Pancreas (tissue), 10 donors: ENCODE results near the gene SART3. TPM values are rescaled to one million over a fixed set of nuclear protein-coding genes. Genes with fewer than 3 reads are reported as not detected.
"Not testable (repeated sequence)": the region's sequence is repeated elsewhere in the genome, so short reads cannot be mapped to it uniquely, and the experiment has no call there.

ENCODE experiments used
- ATAC-seq, 4 donors: fragments of 200-7000 bp; cut with Tn5 transposase; one replicate each; pipeline versions ENCODE4 v1.8.0 to v1.9.1; 2020; ENCODE audit warnings: mild to moderate bottlenecking in 4 of 4, moderate library complexity in 4 of 4
- DNase-seq, 6 donors: peaks; one replicate each; pipeline ENCODE4 v3.0.0-alpha.2; 2020
- FAIRE-seq: peaks from 2 replicates; lab custom pipeline; 2012; peaks lifted over from hg19 to GRCh38; lab: Jason Lieb, UNC
- H3K27ac ChIP-seq, 4 donors: fragments of 200-600 bp; sonication (generic); 1 replicate in 3 of 4; 2 replicates in 1 of 4; pipeline versions ENCODE4 v1.5.0 to v1.8.0; 2020
- H3K27me3 ChIP-seq, 4 donors: fragments of 200-600 bp; one replicate each; pipeline ENCODE4 v1.8.0; 2021
- H3K36me3 ChIP-seq, 3 donors: fragments of 200-600 bp; sonication (generic) in 1 of 3; one replicate each; pipeline versions ENCODE4 v1.5.0 to v1.8.0; 2020 to 2021
- H3K4me1 ChIP-seq, 3 donors: fragments of 200-600 bp; one replicate each; pipeline ENCODE4 v1.8.0; 2021
- H3K4me3 ChIP-seq, 4 donors: fragments of 200-600 bp; sonication (generic) in 2 of 4; one replicate each; pipeline versions ENCODE4 v1.5.0 to v1.8.0; 2020 to 2021
- H3K9me3 ChIP-seq, 4 donors: fragments of 200-600 bp; one replicate each; pipeline ENCODE4 v1.8.0; 2021
- WGBS, 2 donors: extraction: QIAGEN DNeasy Blood & Tissue Kit; methylation state at CpG; one replicate each; pipeline ENCODE4 v1.1.7; 2013; 5-methylcytosine and 5-hydroxymethylcytosine counted together
- intact Hi-C, 3 donors: fragments of 100-400 bp; cut with DNase I; formaldehyde crosslinking; loops; one replicate each; pipeline versions ENCODE4 v1.11.1 to v1.14.2; 2022
- polyA plus RNA-seq, 2 donors: library from polyadenylated mRNA; stranded (reverse); fragments of 200-250 nt; gene quantifications; one replicate each; pipeline ENCODE4 v1.2.3, GENCODE V29; 2013
- total RNA-seq, 6 donors: library from RNA; stranded (reverse); fragmentation: NEBNext Ultra II Directional in 4 of 6; extraction: Animal tissue kit (Norgen Biotek cat#: 25700) in 4 of 6; gene quantifications; one replicate each; pipeline versions ENCODE4 v1.2.1 to v1.2.4, GENCODE V29; 2021 to 2023
- TF ChIP-seq, protein P1 (sequence below), 4 donors: fragments of 200-600 bp; sonication (generic) in 3 of 4; IDR thresholded peaks; one replicate each; pipeline versions ENCODE4 v1.5.0 to v1.8.0; 2021; ENCODE audit warnings: antibody characterized with exemption in 4 of 4
- donor health status: healthy with polysubstance abuse.
- donor health status: DM: no; HTN: no; CAD: no; lungs with moderate emphysema.
- donor health status: DM: no; HTN: no; CAD: no.
- donor health status: control.
- donor health status: control.
- donor health status: Bipolar disorder and iron deficiency.
- donor health status: DM: yes; HTN: yes; CAD: no.
- donor health status: DM: no; HTN: no; CAD: no.
- donor health status: DM: no; HTN: no; CAD: no.
- donor health status: DM: yes; HTN: yes; CAD: no.

Gene SART3
- total and polyA plus RNA-seq, 8 donors, result 13.9 to 23.4 (median 16.7) TPM

- Histone ChIP-seq H3K27ac (no peak overlapping the region), H3K36me3 (no peaks in the 10 kb centered on the region), H3K4me3 (no peak overlapping the region), H3K27me3 (no peaks in the 10 kb centered on the region), H3K9me3 (no peaks in the 10 kb centered on the region), H3K4me1 (no peaks in the 10 kb centered on the region)
- ATAC-seq, result no peak
- no peak for FAIRE-seq
- TF ChIP-seq, protein P1, sequence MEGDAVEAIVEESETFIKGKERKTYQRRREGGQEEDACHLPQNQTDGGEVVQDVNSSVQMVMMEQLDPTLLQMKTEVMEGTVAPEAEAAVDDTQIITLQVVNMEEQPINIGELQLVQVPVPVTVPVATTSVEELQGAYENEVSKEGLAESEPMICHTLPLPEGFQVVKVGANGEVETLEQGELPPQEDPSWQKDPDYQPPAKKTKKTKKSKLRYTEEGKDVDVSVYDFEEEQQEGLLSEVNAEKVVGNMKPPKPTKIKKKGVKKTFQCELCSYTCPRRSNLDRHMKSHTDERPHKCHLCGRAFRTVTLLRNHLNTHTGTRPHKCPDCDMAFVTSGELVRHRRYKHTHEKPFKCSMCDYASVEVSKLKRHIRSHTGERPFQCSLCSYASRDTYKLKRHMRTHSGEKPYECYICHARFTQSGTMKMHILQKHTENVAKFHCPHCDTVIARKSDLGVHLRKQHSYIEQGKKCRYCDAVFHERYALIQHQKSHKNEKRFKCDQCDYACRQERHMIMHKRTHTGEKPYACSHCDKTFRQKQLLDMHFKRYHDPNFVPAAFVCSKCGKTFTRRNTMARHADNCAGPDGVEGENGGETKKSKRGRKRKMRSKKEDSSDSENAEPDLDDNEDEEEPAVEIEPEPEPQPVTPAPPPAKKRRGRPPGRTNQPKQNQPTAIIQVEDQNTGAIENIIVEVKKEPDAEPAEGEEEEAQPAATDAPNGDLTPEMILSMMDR (IDR thresholded peaks at IDR 0.05), result no peak
- DNase-seq, result no peak
- WGBS, 2 donors, result 87 to 95% methylated on average over 20 to 25 of the region's 25 CpGs
- intact Hi-C loops, result no loop called here
These were observed 31.3 kb upstream of the SART3 start for GRCh38 chr12:108592033-108592909.

DNA sequence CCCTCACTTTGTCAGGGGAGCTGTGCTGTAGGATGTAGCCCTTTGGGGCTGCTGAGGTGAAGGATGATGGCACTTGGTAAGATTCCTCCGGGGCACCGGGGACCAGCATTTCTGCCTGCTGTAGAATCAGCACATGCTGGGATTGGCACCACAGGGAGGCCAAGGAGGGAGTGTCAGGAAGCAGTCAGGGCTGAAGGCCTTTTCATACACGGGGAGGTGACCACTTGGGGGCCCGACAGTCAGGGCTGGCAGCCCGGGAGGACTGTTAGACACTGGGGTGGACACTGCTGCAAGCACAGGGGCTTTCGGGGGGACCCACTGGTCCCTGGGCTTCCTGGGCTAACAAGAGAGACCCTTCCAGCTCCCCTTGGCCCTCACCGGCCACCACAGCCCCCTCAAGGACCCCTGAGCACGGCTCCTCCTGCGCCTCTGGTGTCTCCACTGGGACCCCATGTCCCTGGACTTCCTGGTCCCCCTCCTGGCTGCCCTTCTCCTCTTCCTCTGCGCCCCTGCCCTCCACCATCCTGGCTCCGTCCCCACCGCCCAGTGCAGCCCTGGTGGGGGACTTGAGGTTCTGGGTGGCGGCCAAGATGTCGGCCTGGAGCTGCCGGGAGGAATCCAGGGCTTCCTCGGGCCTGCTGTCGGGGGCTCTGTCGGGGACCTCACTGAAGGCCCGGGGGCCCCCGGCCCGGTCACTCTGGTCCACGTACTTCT is 30.5 kb upstream of the SART3 start:
- TF ChIP-seq, protein P1 (IDR thresholded peaks at IDR 0.05), result no peak

DNA sequence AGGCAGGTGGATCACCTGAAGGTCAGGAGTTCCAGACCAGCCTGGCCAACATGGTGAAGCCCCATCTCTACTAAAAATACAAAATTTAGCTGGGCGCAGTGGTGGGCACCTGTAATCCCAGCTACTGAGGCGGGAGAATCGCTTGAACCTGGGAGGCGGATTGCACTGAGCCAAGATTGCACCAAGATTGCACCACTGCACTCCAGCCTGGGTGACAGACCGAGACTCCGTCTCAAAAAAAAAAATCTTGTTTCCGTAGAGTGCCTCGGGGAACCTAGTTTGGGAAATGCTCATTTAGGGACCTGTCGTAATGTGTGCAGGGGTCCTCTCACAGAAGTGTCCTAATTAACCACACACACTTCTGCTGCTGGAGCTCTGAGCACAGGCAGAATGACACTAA is 29.5 kb upstream of the SART3 start:
- H3K4me1 ChIP-seq, H3K9me3 ChIP-seq, H3K27ac ChIP-seq, DNase-seq, H3K4me3 ChIP-seq, FAIRE-seq, H3K27me3 ChIP-seq, H3K36me3 ChIP-seq, intact Hi-C loops, ATAC-seq: not testable (repeated sequence)
- 85 to 92% methylated on average over 9 of the region's 9 CpGs for WGBS, 2 donors

More for the DNA sequence above, 30.5 kb upstream of the SART3 start:
- ATAC-seq, result no peak
- Histone ChIP-seq H3K4me3 (no peak overlapping the region), H3K4me1 (no peaks in the 10 kb centered on the region), H3K36me3 (no peaks in the 10 kb centered on the region), H3K27me3 (no peaks in the 10 kb centered on the region), H3K27ac (no peak overlapping the region), H3K9me3 (no peaks in the 10 kb centered on the region)
- no peak for FAIRE-seq
- no peak for DNase-seq
- WGBS, 2 donors, result 74 to 81% methylated on average over 20 to 22 of the region's 22 CpGs
- intact Hi-C loops, result no loop called here

DNA sequence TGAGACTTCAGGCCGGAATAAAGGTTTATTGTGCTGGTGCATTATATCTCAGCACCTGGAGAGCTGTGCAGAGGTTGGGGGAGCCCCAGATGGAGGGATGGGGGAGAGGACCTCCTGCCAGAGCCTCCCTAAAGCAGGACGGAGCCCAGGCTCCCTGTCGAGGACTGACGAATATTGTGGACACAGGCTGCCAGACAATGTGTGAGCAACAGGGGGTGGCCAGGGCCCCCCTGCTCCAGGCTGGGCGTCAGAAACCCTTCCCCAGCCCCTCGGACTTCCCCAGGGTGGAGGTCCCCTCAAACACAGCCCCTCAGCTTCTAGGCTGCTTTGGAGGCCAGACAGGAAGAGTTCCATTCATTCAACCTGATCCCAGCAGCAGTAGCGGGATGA is 28.9 kb upstream of the SART3 start:
- Histone ChIP-seq H3K9me3 (no peaks in the 10 kb centered on the region), H3K27ac (no peak overlapping the region), H3K36me3 (no peaks in the 10 kb centered on the region), H3K4me3 (no peak overlapping the region), H3K27me3 (no peaks in the 10 kb centered on the region), H3K4me1 (no peaks in the 10 kb centered on the region)
- WGBS, 2 donors, result 46 to 53% methylated on average over 7 of the region's 7 CpGs
- FAIRE-seq, result no peak
- TF ChIP-seq, protein P1 (IDR thresholded peaks at IDR 0.05), result no peak
- intact Hi-C loops, result no loop called here
- DNase-seq, result no peak
- ATAC-seq, result no peak

GRCh38 chr12:108589028-108589839 is 28.3 kb upstream of the SART3 start:
- no peaks in the 10 kb centered on the region for H3K36me3 ChIP-seq
- H3K27ac ChIP-seq, result no peak overlapping the region
- ATAC-seq, result peak in 3 of 4 donors; percentile 54 to 85 (median 66)
- no peaks in the 10 kb centered on the region for H3K9me3 ChIP-seq
- H3K4me1 ChIP-seq, result no peaks in the 10 kb centered on the region
- 22 to 40% methylated on average over 14 to 15 of the region's 15 CpGs for WGBS, 2 donors
- intact Hi-C loops, result no loop called here
- TF ChIP-seq, protein P1 (IDR thresholded peaks at IDR 0.05), result no peak
- no peaks in the 10 kb centered on the region for H3K27me3 ChIP-seq
- no peak overlapping the region for H3K4me3 ChIP-seq
- FAIRE-seq, result no peak
- DNase-seq, result peak in 2 of 6 donors; percentile 21 to 28
